GM12878 (cell line): ENCODE data around the gene USH2A. TPM values are rescaled to one million over a fixed set of nuclear protein-coding genes. Genes with fewer than 3 reads are reported as not detected.

Experiments
- ATAC-seq: fragments of 200-7000 bp; cut with Tn5 transposase; 3 replicates; pipeline ENCODE4 v1.9.1; 2020; ENCODE audit warnings: mild to moderate bottlenecking, moderate library complexity
- BruUV-seq: library from RNA; stranded (reverse); fragments of 400-500 nt; replicated peaks from 2 replicates; lab custom pipeline; 2021; lab: Mats Ljungman, UMichigan
- CTCF ChIA-PET: fragments of 300-600 bp; sonication (Branson Sonifier 250); formaldehyde crosslinking; extraction: SDS; loops from one replicate; lab custom pipeline; 2021; ENCODE audit warnings: inconsistent platforms; lab: Yijun Ruan, JAX
- POLR2A ChIA-PET: fragments of 350-600 bp; formaldehyde crosslinking; extraction: SDS; loops from one replicate; lab custom pipeline; 2021; ENCODE audit warnings: inconsistent platforms; lab: Charles Lee
- RAD21 ChIA-PET: fragments of 300-600 bp; sonication (Branson Sonifier 250); formaldehyde crosslinking; loops from one replicate; lab custom pipeline; 2023; ENCODE audit warnings: antibody characterized with exemption; ENCODE audit not compliant: unreplicated experiment; lab: Charles Lee
- SMC1A ChIA-PET: fragments of 300-600 bp; sonication (Branson Sonifier 250); formaldehyde crosslinking; loops from one replicate; lab custom pipeline; 2023; ENCODE audit not compliant: unreplicated experiment, uncharacterized antibody; lab: Charles Lee
- DNase-seq: peaks from one replicate; pipeline ENCODE4 v3.0.0-alpha.2; 2011; ENCODE audit warnings: low read depth, low spot score
- FAIRE-seq: peaks from 3 replicates; lab custom pipeline; 2011; peaks lifted over from hg19 to GRCh38; lab: Jason Lieb, UNC
- H2AFZ ChIP-seq: 2 replicates; pipeline ENCODE4 v1.6.0; 2011; ENCODE audit warnings: low read depth, low read length, control low read depth; ENCODE audit not compliant: control insufficient read depth
- H3K27ac ChIP-seq: 2 replicates; pipeline ENCODE4 v1.5.1; 2011; ENCODE audit warnings: control low read depth; ENCODE audit not compliant: control insufficient read depth, insufficient read depth
- H3K27me3 ChIP-seq, 2 experiments: replicated peaks in 1 of 2; 2 replicates each; pipeline versions ENCODE4 v1.6.0 to v1.6.1; 2011; ENCODE audit warnings: low read length in 1 of 2; ENCODE audit not compliant: control insufficient read depth in 2 of 2, insufficient read depth in 2 of 2
- H3K36me3 ChIP-seq, 2 experiments: 2 replicates each; pipeline ENCODE4 v1.5.1; 2011; ENCODE audit warnings: low read length in 1 of 2; ENCODE audit not compliant: control insufficient read depth in 2 of 2, insufficient read depth in 2 of 2
- H3K4me1 ChIP-seq: 2 replicates; pipeline ENCODE4 v1.6.1; 2011; ENCODE audit warnings: mild to moderate bottlenecking, low read length, moderate library complexity, mixed read lengths; ENCODE audit not compliant: control insufficient read depth, insufficient read depth
- H3K4me2 ChIP-seq: 2 replicates; pipeline ENCODE4 v1.6.0; 2011; ENCODE audit warnings: control low read depth; ENCODE audit not compliant: control insufficient read depth, insufficient read depth
- H3K4me3 ChIP-seq: fragments of 200-600 bp; sonication (generic); 2 replicates; pipeline ENCODE4 v1.5.1; 2016
- H3K79me2 ChIP-seq: 2 replicates; pipeline ENCODE4 v1.6.0; 2011; ENCODE audit warnings: low read length; ENCODE audit not compliant: control insufficient read depth, insufficient read depth
- H3K9ac ChIP-seq: 2 replicates; pipeline ENCODE4 v1.8.0; 2011; ENCODE audit warnings: low read length, control low read depth, mixed read lengths; ENCODE audit not compliant: control insufficient read depth, insufficient read depth
- H3K9me3 ChIP-seq: replicated peaks from 3 replicates; pipeline ENCODE4 v1.5.1; 2011; ENCODE audit warnings: mild to moderate bottlenecking, low read length; ENCODE audit not compliant: control insufficient read depth, insufficient read depth
- H4K20me1 ChIP-seq: 2 replicates; pipeline ENCODE4 v1.6.0; 2011; ENCODE audit not compliant: control insufficient read depth, insufficient read depth
- CBX5 ChIP-seq: sonication (generic); IDR thresholded peaks from 2 replicates; pipeline ENCODE4 v1.6.1; 2016; ENCODE audit warnings: low read depth, moderate library complexity, mild to moderate bottlenecking, inconsistent platforms
- ESRRA ChIP-seq: IDR thresholded peaks from 2 replicates; pipeline ENCODE4 v1.6.1; 2012; ENCODE audit warnings: mild to moderate bottlenecking, low read length, improper control_type of control experiment
- FOXK2 ChIP-seq: fragments of 450-650 bp; IDR thresholded peaks from 2 replicates; pipeline ENCODE4 v1.6.1; 2017; ENCODE audit warnings: mild to moderate bottlenecking, moderate library complexity
- HSF1 ChIP-seq: fragments of 150-350 bp; IDR thresholded peaks from 2 replicates; pipeline ENCODE4 v1.6.1; 2014; ENCODE audit warnings: mild to moderate bottlenecking, low read depth, low read length
- MAX ChIP-seq: IDR thresholded peaks from 2 replicates; pipeline ENCODE4 v1.6.1; 2012; ENCODE audit warnings: low read depth, low read length, improper control_type of control experiment
- SMAD1 ChIP-seq: fragments of 450-650 bp; IDR thresholded peaks from 2 replicates; pipeline ENCODE4 v1.6.1; 2018; ENCODE audit warnings: mild to moderate bottlenecking, low read depth; ENCODE audit not compliant: partially characterized antibody
- SRF ChIP-seq, 2 experiments: IDR thresholded peaks; 2 replicates each; pipeline ENCODE4 v1.6.1; 2011; ENCODE audit warnings: low read depth in 2 of 2, low read length in 2 of 2, mild to moderate bottlenecking in 1 of 2, moderate library complexity in 1 of 2
- ZNF217 ChIP-seq: fragments of 450-650 bp; IDR thresholded peaks from 2 replicates; pipeline ENCODE4 v1.6.1; 2017; ENCODE audit warnings: antibody characterized with exemption, mild to moderate bottlenecking
- ZNF274 ChIP-seq: IDR thresholded peaks from one replicate; pipeline ENCODE4 v1.8.0; 2011; ENCODE audit not compliant: insufficient read length, insufficient read depth
- ZNF592 ChIP-seq: fragments of 450-650 bp; IDR thresholded peaks from 2 replicates; pipeline ENCODE4 v1.6.1; 2017; ENCODE audit warnings: mild to moderate bottlenecking, moderate library complexity
- ZNF687 ChIP-seq: fragments of 450-650 bp; IDR thresholded peaks from 2 replicates; pipeline ENCODE4 v1.6.1; 2017; ENCODE audit warnings: mild to moderate bottlenecking, moderate library complexity
- WGBS: methylation state at CpG from one replicate; pipeline ENCODE4 v1.1.6; 2016; ENCODE audit warnings: low lambda C conversion rate; ENCODE audit not compliant: insufficient replicate concordance, insufficient coverage; ENCODE audit errors: missing lambda C conversion rate; 5-methylcytosine and 5-hydroxymethylcytosine counted together
- in situ Hi-C: fragments of 300-500 bp; cut with MboI; formaldehyde crosslinking; loops from 9 replicates; pipeline ENCODE4 v1.14.3; 2018; ENCODE audit warnings: mixed read lengths
- intact Hi-C: fragments of 100-400 bp; cut with micrococcal nuclease; formaldehyde crosslinking; loops from one replicate; pipeline ENCODE4 v1.14.2; 2022; ENCODE audit not compliant: unreplicated experiment
- polyA plus RNA-seq, 11 experiments: library from polyadenylated mRNA; depleted of rRNA in 4 of 11; unstranded in 6 of 11; stranded (reverse) in 5 of 11; fragments of >200 nt; fragmentation: Nextera tagmentation in 4 of 11; fragmentation: Illumina TruSeq in 1 of 11; extraction: Ambion mirVana in 4 of 11; extraction: Trizol in 1 of 11; gene quantifications; 1 replicate in 1 of 11; 2 replicates in 10 of 11; pipeline versions ENCODE4 v1.2.1 to v1.2.3, GENCODE V29; 2011 to 2016; ENCODE audit warnings: inconsistent platforms in 2 of 11, missing spikeins in 2 of 11, low read depth in 1 of 11
- total RNA-seq, 4 experiments: library from RNA; depleted of rRNA in 3 of 4; stranded (reverse); fragments of >200 nt in 3 of 4; fragmentation: Illumina TruSeq in 1 of 4; extraction: Trizol in 1 of 4; gene quantifications; 2 replicates each; pipeline versions ENCODE4 v1.2.1 to v1.2.3, GENCODE V29; 2013 to 2021

USH2A gene
- total and polyA plus RNA-seq, 10 of the 15 experiments (the other 5 are each of a cell fraction or from before 2014, with no cell fraction given): under 0.01 to 0.20 (median 0.01) TPM; not detected in 2

GRCh38 chr1:216237927-216238542, 185.2 kb downstream of the USH2A start (continued):
- TF ChIP-seq SMAD1 (no peak), CBX5 (no peak), ZNF217 (no peak), ESRRA (no peak), ZNF274 (no peak), FOXK2 (no peak)

- FAIRE-seq (no peak), DNase-seq (no peak), ATAC-seq (no peak)
- Histone ChIP-seq H3K79me2 (no peaks in the 10 kb centered on the region), H3K9ac (no peak overlapping the region), H3K9me3 (no peaks in the 10 kb centered on the region), H2AFZ (no peak overlapping the region), H3K27me3 (no peaks in the 10 kb centered on the region), H3K4me2 (no peak overlapping the region), H4K20me1 (no peaks in the 10 kb centered on the region; the same call in 1 of the 2 replicates), H3K36me3 (no peaks in the 10 kb centered on the region), H3K4me3 (no peak overlapping the region), H3K4me1 (no peaks in the 10 kb centered on the region), H3K27ac (no peak overlapping the region)
- ChIA-PET POLR2A (no interaction called here), RAD21 (no interaction called here), SMC1A (no interaction called here), CTCF (no interaction called here)
- intact Hi-C loops (no loop called here), in situ Hi-C loops (no loop called here)
- no TSS peak for BruUV-seq
- WGBS: 48% methylated on average over 1 of the region's 1 CpG
- TF ChIP-seq SRF (IDR thresholded peaks at IDR 0.05; ENCODE audit: low read depth in 2 of 2, low read length in 2 of 2) (no peak), ZNF687 (no peak), ZNF592 (no peak), MAX (no peak), HSF1 (no peak), CBX5 (no peak)
Observed at GRCh38 chr1:216224233-216224632, 199.0 kb downstream of the USH2A start.
